ENCODE results near the gene GOLT1A. TPM values are rescaled to one million over a fixed set of nuclear protein-coding genes. Genes with fewer than 3 reads are reported as not detected.

The GOLT1A gene
- total RNA-seq, 1 donor from 2014 or later, result 7.0 TPM

DNA sequence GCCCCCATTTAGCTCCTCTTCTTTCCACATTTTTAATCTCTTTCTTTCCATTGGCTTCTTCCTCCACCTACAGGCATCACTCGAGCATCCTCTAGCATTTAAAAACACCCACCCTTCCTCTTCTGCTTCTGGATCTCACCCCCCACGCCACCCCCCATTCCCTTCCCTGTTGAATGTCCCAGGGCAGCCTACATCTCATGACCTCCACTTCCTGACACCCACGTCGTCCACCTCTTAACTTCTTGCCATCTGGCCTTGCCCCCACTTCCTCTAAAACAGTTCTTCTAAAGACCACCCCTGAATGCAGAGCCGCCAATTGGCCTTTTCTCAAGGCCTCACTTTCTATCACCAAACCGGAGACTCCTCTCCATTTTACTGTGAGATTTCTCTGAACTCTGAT lies 55.8 kb downstream of the GOLT1A start:
- Mint-ChIP-seq H3K27ac (no peak overlapping the region), H3K4me1 (ENCODE audit: unreplicated experiment) (peaks cover 5% of the 10 kb centered on the region), H3K9me3 (no peaks in the 10 kb centered on the region), H3K36me3 (no peaks in the 10 kb centered on the region), H3K27me3 (peaks cover 37% of the 10 kb centered on the region), H3K4me3 (no peak overlapping the region)
- DNase-seq (ENCODE audit: extremely low spot score, unreplicated experiment), result no peak
- TF ChIP-seq, protein P1, sequence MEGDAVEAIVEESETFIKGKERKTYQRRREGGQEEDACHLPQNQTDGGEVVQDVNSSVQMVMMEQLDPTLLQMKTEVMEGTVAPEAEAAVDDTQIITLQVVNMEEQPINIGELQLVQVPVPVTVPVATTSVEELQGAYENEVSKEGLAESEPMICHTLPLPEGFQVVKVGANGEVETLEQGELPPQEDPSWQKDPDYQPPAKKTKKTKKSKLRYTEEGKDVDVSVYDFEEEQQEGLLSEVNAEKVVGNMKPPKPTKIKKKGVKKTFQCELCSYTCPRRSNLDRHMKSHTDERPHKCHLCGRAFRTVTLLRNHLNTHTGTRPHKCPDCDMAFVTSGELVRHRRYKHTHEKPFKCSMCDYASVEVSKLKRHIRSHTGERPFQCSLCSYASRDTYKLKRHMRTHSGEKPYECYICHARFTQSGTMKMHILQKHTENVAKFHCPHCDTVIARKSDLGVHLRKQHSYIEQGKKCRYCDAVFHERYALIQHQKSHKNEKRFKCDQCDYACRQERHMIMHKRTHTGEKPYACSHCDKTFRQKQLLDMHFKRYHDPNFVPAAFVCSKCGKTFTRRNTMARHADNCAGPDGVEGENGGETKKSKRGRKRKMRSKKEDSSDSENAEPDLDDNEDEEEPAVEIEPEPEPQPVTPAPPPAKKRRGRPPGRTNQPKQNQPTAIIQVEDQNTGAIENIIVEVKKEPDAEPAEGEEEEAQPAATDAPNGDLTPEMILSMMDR (conservative IDR thresholded peaks at IDR 0.05), result no peak

DNA sequence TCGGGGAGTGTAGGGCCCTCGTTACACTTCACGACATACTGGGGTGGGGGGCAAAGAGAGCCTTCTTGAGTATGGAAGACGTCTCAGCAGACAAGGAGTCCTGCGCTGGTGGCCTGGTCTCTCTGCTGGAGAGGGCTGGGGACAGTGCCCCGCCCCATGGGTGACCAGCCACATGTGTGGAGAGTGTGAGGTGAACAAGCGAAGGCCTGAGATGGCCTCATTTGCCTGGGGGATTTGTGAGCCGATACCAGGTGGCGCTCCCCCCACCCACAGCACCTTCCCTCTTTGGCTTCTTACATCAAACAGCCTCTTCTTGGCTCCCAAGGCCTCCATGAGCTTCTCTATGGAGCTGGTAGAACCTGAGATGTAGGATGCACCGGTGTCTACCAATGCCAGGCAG lies 57.9 kb downstream of the GOLT1A start:
- H3K27me3 Mint-ChIP-seq, result peaks cover 32% of the 10 kb centered on the region
- no peak overlapping the region for H3K4me3 Mint-ChIP-seq
- H3K27ac Mint-ChIP-seq, result no peak overlapping the region
- no peaks in the 10 kb centered on the region for H3K36me3 Mint-ChIP-seq
- no peaks in the 10 kb centered on the region for H3K9me3 Mint-ChIP-seq
- no peak for DNase-seq (ENCODE audit: extremely low spot score, unreplicated experiment)
- no peaks in the 10 kb centered on the region for H3K4me1 Mint-ChIP-seq (ENCODE audit: unreplicated experiment)
- TF ChIP-seq, protein P1 (conservative IDR thresholded peaks at IDR 0.05), result no peak

DNA sequence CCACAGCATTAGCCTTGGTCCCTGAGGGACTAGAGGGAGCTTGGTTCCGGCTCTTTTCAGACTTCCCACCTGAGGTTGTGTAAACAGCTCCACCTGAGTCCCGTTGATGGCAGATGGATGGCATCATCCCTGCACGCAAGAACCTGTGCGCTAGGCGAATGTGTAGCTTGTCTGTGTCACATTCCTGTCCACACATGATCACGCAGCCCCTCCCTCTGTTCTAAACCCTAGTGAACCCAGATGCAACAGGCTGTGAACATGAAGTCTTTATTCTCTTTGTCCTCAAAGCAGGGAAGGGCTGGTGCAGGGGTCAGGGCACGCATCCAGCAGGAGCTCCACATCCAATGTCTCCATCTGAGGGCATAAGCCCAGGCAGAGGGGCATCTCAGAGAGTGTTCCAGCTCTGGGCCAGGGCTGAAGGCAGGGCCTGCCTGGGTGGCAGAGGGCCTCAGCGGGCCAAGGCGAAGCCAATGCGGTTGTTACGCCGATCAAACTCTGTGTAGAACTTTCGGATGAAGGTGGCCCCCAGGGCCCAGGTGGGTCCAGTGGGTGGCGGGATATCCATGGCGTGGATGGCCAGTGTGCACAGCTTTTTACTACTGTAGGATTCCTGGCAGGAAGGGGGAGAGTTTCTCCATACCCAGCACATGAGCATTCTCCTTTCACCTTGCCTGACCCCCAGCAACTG lies 59.1 kb downstream of the GOLT1A start:
- peaks cover 28% of the 10 kb centered on the region for H3K27me3 Mint-ChIP-seq
- H3K4me3 Mint-ChIP-seq, result peak overlapping the region; percentile 62
- H3K4me1 Mint-ChIP-seq (ENCODE audit: unreplicated experiment), result peaks cover 6% of the 10 kb centered on the region
- TF ChIP-seq, protein P1 (conservative IDR thresholded peaks at IDR 0.05), result no peak
- H3K9me3 Mint-ChIP-seq, result no peaks in the 10 kb centered on the region
- H3K27ac Mint-ChIP-seq, result peak overlapping the region; percentile 58
- no peak for DNase-seq (ENCODE audit: extremely low spot score, unreplicated experiment)
- no peaks in the 10 kb centered on the region for H3K36me3 Mint-ChIP-seq

DNA sequence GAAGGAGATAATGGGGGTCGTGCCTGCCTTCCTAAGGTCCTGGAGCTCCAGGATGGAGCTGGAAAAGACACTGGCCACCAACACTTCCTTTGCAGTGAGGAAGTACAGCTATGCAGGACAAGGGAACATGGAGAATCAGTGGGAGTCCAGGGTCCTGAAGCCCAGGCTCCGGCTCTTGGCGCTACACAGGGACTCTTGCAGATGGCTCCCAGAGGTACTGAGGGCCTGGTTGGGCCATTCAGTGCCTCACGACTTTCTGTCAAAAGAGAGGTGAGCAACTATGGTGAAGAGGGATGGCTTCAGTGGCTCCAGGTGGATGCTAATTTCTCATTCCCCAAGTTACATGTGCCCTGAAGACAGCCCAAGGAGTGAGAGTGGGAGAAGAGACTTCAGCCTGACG lies 60.1 kb downstream of the GOLT1A start:
- Mint-ChIP-seq H3K27ac (no peak overlapping the region), H3K9me3 (no peaks in the 10 kb centered on the region), H3K4me3 (peak overlapping the region; percentile 31), H3K36me3 (no peaks in the 10 kb centered on the region), H3K4me1 (ENCODE audit: unreplicated experiment) (peaks cover 6% of the 10 kb centered on the region), H3K27me3 (peaks cover 26% of the 10 kb centered on the region)
- TF ChIP-seq, protein P1 (conservative IDR thresholded peaks at IDR 0.05), result no peak
- no peak for DNase-seq (ENCODE audit: extremely low spot score, unreplicated experiment)

DNA sequence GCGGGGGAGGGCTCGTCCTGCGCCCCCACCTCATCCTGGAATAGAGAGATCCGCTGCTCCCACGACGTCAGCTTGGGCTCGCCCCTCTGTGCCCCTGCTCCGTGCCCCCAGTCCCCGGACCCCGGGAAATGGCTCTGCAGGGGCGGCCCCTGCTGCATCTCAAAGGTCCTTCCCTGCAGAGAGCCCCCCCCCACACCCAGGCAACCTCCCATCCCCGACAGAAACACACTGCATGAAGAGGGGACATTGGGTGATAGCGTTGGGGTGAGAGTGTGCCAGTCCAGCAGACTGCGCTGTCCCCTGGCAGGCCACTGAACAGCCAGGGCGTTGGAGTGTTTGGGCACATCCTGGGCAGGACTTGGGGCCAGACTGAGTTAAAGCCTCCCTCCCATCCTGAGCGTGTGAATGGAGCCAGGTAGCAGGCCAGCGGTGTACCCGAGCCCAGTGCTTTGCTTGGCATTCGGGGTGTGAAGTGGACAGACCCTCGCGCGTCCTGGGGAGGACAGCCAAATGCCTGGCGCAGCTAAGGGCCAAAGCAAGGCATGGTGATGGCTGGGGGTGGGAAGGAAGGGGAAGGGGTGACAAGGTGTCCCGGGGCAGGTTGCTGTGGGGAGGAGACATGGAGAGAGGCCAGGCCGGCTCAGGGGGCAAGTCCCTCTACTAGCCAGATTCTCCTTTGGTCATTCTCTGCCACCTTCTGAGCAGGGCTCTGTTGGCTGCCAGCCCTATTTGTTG lies 61.3 kb downstream of the GOLT1A start:
- DNase-seq (ENCODE audit: extremely low spot score, unreplicated experiment), result no peak
- Mint-ChIP-seq H3K27ac (no peak overlapping the region), H3K36me3 (no peaks in the 10 kb centered on the region), H3K27me3 (peaks cover 14% of the 10 kb centered on the region), H3K9me3 (no peaks in the 10 kb centered on the region), H3K4me3 (peak overlapping the region; percentile 80), H3K4me1 (ENCODE audit: unreplicated experiment) (peaks cover 6% of the 10 kb centered on the region)
- TF ChIP-seq, protein P1 (conservative IDR thresholded peaks at IDR 0.05), result no peak
